Activated T-helper 1 cell treated with anti-CD3 and anti-CD28 coated beads, Interleukin-12 subunit alpha, Interleukin-12 subunit beta, Interleukin-2, Interleukin-4 antibody, amounts not matched to agents 30 ng/mL and 10 ng/mL and 1 ng/mL, durations not matched to agents 14 hours and 24 hours and 36 hours (primary cell): ENCODE measurements around the gene ARRB1. TPM values are rescaled to one million over a fixed set of nuclear protein-coding genes. Genes with fewer than 3 reads are reported as not detected.

Source experiments
- DNase-seq: peaks from one replicate; pipeline ENCODE4 v3.0.0; 2021; ENCODE audit warnings: low spot score
- H3K27ac Mint-ChIP-seq: one replicate; pipeline ENCODE4 v1.8.0; 2021; ENCODE audit warnings: mild to moderate bottlenecking, mixed read lengths
- H3K27me3 Mint-ChIP-seq: one replicate; pipeline ENCODE4 v1.8.0; 2022; ENCODE audit warnings: mild to moderate bottlenecking, moderate library complexity, mixed read lengths; ENCODE audit not compliant: insufficient read depth
- H3K36me3 Mint-ChIP-seq: one replicate; pipeline ENCODE4 v1.8.0; 2021; ENCODE audit warnings: low read depth, mixed read lengths
- H3K4me1 Mint-ChIP-seq: one replicate; pipeline ENCODE4 v1.8.0; 2021; ENCODE audit warnings: low read depth, mixed read lengths
- H3K4me3 Mint-ChIP-seq: one replicate; pipeline ENCODE4 v1.8.0; 2021; ENCODE audit warnings: mild to moderate bottlenecking, moderate library complexity, mixed read lengths
- H3K9me3 Mint-ChIP-seq: one replicate; pipeline ENCODE4 v1.8.0; 2021; ENCODE audit warnings: mixed read lengths
- intact Hi-C: fragments of 100-400 bp; cut with micrococcal nuclease; formaldehyde crosslinking; loops from one replicate; pipeline ENCODE4 v1.15.1; 2024
- total RNA-seq: library from RNA; stranded (reverse); gene quantifications from 2 replicates; pipeline ENCODE4 v1.2.3, GENCODE V29; 2022

The ARRB1 gene
- total RNA-seq, 1 donor from 2014 or later: 16.0 TPM

DNA sequence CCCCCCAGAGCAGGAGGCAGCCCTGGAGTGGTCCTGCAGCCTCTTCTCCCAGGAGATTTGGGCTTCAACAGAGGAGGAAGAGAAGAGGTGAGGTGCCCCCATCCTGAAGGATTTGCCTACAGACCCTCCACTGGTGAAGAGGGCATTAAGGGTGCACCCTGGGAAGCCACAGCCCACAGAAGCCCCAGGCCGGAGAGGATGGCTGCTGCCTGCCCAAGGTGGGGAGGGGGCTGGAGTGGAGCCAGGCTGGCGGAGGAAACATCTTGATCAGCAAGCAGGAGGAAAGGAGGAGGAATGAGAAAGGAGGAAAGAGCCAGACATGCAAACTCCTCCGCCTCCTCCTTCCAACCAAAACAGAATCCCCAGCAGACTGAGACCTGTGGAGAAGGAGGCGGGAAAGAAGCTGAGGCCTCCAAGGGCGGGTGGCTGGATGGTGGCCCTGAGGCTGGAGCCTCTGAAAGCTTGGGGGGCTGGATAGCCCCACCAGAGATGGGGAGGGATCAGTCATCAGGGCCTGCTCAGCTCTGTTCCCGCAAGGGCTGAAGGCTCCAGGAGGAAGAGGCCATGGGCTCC is 31.3 kb downstream of the ARRB1 start:
- Mint-ChIP-seq H3K9me3 (no peaks in the 10 kb centered on the region), H3K4me1 (peaks cover 22% of the 10 kb centered on the region), H3K27ac (no peak overlapping the region), H3K27me3 (no peaks in the 10 kb centered on the region), H3K4me3 (no peak overlapping the region), H3K36me3 (no peaks in the 10 kb centered on the region)
- DNase-seq: no peak
- intact Hi-C loops: no loop called here

DNA sequence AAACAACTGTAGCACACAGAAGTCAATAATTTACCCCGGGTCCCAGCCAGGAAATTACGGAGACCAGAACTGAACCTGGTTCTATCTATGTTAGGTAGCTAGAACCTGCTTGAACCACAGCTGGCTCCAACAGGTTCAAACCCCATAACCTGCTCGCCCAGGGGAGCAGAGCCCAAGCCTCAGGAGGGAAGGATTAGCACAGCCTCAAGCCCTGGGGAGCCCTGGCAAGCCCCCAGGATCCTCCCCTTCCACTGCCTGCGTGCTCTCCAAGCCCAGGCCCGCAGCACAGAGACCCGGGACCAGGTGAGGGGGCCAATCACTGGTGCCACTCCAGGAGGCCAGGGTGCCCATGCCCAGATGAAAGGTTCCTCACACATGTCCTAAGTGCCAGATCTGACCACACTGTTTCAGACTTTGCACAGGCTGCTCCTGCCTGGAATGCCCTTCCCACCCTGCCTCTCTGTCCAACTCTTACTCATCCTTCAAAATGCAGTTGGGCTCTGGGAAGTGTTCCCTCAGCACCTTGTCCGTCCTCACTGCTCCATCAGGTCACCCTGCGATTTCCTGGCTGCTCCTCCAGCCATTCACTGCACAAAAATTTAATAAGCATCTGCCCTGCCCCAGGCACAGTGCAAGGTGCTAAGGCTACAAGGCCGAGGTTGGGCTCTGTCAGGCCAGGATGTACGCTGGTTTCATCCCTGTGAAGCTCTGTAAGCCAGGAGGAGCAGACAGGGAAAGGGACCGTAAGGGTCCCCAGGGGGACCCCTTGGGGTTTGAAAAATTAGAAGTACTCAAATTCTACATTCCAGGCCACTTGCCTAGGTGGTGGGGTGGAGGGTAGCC is 32.2 kb downstream of the ARRB1 start:
- Mint-ChIP-seq H3K27me3 (no peaks in the 10 kb centered on the region), H3K4me3 (no peak overlapping the region), H3K9me3 (no peaks in the 10 kb centered on the region), H3K27ac (no peak overlapping the region), H3K36me3 (no peaks in the 10 kb centered on the region), H3K4me1 (peaks cover 18% of the 10 kb centered on the region)
- intact Hi-C loops: no loop called here
- DNase-seq: no peak

GRCh38 chr11:75317446-75318122 is 33.9 kb downstream of the ARRB1 start:
- Mint-ChIP-seq H3K4me3 (no peak overlapping the region), H3K9me3 (no peaks in the 10 kb centered on the region), H3K27me3 (no peaks in the 10 kb centered on the region), H3K36me3 (no peaks in the 10 kb centered on the region), H3K4me1 (peaks cover 3% of the 10 kb centered on the region), H3K27ac (no peak overlapping the region)
- DNase-seq: no peak
- intact Hi-C loops: no loop called here

GRCh38 chr11:75315439-75315805 is 36.0 kb downstream of the ARRB1 start:
- no peaks in the 10 kb centered on the region for H3K4me1 Mint-ChIP-seq
- H3K36me3 Mint-ChIP-seq: no peaks in the 10 kb centered on the region
- H3K4me3 Mint-ChIP-seq: no peak overlapping the region
- intact Hi-C loops: no loop called here
- H3K27me3 Mint-ChIP-seq: no peaks in the 10 kb centered on the region
- no peak overlapping the region for H3K27ac Mint-ChIP-seq
- no peaks in the 10 kb centered on the region for H3K9me3 Mint-ChIP-seq
- no peak for DNase-seq

DNA sequence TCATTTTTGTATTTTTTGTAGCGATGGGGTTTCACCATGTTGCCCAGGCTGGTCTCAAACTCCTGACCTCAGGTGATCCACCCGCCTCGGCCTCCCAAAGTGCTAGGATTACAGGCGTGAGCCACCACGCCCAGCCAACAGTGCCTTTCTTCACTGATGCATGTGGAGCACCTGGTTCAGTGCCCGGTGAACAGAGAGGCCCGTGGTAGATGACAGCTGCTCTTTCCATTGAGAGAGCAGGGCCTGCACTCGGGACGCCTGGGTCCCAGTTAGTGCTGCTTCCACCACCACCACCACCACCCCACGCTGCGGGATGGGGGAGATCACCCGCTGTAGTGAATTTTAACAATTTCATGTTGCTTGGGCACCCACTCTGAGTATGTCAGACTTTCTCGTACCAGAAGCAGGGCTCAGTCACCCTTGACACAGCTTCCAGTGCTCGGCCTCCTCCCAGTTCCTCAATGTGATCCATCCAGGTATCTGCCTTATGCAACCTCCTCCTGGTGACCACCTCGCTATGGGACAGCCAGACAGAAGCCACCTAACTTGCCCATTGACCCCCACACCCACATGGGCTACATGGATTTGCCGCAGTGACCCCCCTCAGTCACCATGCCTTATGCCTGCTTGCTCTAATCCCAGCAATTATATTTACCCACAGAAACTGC is 36.6 kb downstream of the ARRB1 start:
- no peaks in the 10 kb centered on the region for H3K36me3 Mint-ChIP-seq
- H3K4me1 Mint-ChIP-seq: no peaks in the 10 kb centered on the region
- no peak overlapping the region for H3K4me3 Mint-ChIP-seq
- H3K9me3 Mint-ChIP-seq: no peaks in the 10 kb centered on the region
- no peak for DNase-seq
- intact Hi-C loops: no loop called here
- no peak overlapping the region for H3K27ac Mint-ChIP-seq
- no peaks in the 10 kb centered on the region for H3K27me3 Mint-ChIP-seq

DNA sequence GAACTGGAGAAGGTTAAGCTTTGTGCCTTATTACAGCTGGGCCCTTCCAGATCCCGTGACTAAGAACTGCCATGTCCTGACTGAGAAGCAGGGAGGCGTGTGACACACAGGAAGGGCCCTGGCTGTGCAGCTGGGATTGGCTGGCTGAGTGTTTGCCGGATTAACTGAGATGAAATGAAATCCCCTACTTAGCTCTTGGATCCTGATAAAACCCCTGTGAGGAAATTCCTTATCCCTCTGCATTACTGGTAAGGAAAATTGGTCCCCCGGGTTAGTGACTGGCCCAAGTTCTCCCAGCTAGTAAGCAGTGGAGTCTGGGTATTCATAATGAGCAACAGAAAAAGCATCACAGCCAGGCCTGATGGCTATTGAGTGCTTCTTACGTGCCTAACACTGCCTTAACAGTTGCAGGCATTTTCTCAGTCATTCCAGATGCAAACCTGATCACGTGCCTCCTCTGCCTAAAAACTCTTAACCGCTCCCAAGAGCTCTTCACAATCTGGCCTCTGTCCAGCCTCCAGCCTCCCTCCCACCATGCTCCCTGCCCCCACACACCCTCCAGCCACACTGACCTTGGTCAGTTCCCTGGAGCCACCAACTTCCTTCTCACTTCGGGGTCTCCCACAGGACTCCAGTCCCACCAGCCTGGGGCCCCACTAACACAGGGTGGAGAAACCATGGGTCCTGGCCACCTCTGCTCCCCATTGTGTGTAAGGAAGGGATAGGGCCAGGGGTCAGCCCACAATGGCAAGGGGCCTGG is 37.8 kb downstream of the ARRB1 start:
- intact Hi-C loops: no loop called here
- H3K4me3 Mint-ChIP-seq: no peak overlapping the region
- no peaks in the 10 kb centered on the region for H3K27me3 Mint-ChIP-seq
- no peak for DNase-seq
- no peaks in the 10 kb centered on the region for H3K36me3 Mint-ChIP-seq
- no peaks in the 10 kb centered on the region for H3K4me1 Mint-ChIP-seq
- H3K9me3 Mint-ChIP-seq: no peaks in the 10 kb centered on the region
- H3K27ac Mint-ChIP-seq: no peak overlapping the region

DNA sequence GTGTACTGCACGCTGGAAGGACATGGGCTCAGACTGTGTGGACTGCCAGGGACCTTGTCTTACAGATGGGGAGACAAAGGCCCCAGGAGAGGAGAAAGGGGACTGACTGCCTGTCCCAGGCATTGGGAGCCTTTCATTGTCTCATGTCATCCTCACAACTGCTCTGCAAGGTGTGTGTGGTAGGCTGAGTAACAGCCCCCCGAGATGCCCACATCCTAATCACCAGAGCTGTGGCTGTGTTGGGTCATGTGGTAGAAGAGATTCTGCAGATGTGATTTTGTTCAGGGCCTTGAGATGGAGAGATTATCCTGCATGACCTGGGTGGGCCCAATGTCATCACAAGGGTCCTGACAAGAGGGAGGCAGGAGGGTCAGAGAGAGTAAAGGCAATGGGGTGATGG is 39.1 kb downstream of the ARRB1 start:
- H3K9me3 Mint-ChIP-seq: no peaks in the 10 kb centered on the region
- no peaks in the 10 kb centered on the region for H3K27me3 Mint-ChIP-seq
- no peak overlapping the region for H3K27ac Mint-ChIP-seq
- no peaks in the 10 kb centered on the region for H3K4me1 Mint-ChIP-seq
- no peak overlapping the region for H3K4me3 Mint-ChIP-seq
- DNase-seq: no peak
- intact Hi-C loops: no loop called here
- no peaks in the 10 kb centered on the region for H3K36me3 Mint-ChIP-seq

DNA sequence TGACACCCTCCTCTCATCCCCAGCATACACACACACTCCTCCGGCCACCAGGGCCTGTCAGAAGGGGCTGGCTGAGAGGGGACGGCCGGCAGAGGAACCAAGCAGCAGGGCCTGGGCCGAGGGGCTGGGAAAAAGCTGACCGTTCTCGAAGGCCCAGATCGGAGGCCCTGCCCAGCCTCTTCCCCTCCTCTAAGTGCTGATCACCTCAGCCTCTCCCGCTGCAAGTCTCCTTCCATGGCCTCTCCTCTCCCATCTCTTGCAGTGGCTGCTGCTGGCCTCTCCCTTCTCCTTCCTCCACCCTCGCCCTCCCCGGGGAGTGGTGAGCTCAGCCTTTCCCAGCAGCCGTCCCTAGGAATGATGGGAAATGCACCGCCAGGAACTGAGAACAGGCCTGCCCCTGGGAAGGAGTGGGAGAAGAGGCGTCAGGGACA is 39.6 kb downstream of the ARRB1 start:
- peaks cover 4% of the 10 kb centered on the region for H3K4me1 Mint-ChIP-seq
- intact Hi-C loops: no loop called here
- no peak overlapping the region for H3K4me3 Mint-ChIP-seq

GRCh38 chr11:75308986-75309385 is 42.5 kb downstream of the ARRB1 start:
- H3K9me3 Mint-ChIP-seq: no peaks in the 10 kb centered on the region
- peaks cover 5% of the 10 kb centered on the region for H3K4me1 Mint-ChIP-seq
- H3K27me3 Mint-ChIP-seq: no peaks in the 10 kb centered on the region
- no peak for DNase-seq
- no peak overlapping the region for H3K4me3 Mint-ChIP-seq
- no peak overlapping the region for H3K27ac Mint-ChIP-seq
- intact Hi-C loops: no loop called here
- no peaks in the 10 kb centered on the region for H3K36me3 Mint-ChIP-seq

More for the DNA sequence above, 39.6 kb downstream of the ARRB1 start:
- Mint-ChIP-seq H3K9me3 (no peaks in the 10 kb centered on the region), H3K36me3 (no peaks in the 10 kb centered on the region), H3K27ac (no peak overlapping the region), H3K27me3 (no peaks in the 10 kb centered on the region)
- DNase-seq: no peak

- H3K27me3 Mint-ChIP-seq: no peaks in the 10 kb centered on the region
- no peaks in the 10 kb centered on the region for H3K9me3 Mint-ChIP-seq
- no peak for DNase-seq
- peaks cover 5% of the 10 kb centered on the region for H3K4me1 Mint-ChIP-seq
- intact Hi-C loops: no loop called here
- H3K36me3 Mint-ChIP-seq: no peaks in the 10 kb centered on the region
- H3K4me3 Mint-ChIP-seq: no peak overlapping the region
- H3K27ac Mint-ChIP-seq: no peak overlapping the region
These were observed 43.3 kb downstream of the ARRB1 start for GRCh38 chr11:75308116-75308515.

- Mint-ChIP-seq H3K27ac (no peak overlapping the region), H3K4me1 (peaks cover 5% of the 10 kb centered on the region), H3K9me3 (no peaks in the 10 kb centered on the region), H3K27me3 (no peaks in the 10 kb centered on the region), H3K4me3 (no peak overlapping the region), H3K36me3 (no peaks in the 10 kb centered on the region)
- intact Hi-C loops: no loop called here
- no peak for DNase-seq
These were observed 44.4 kb downstream of the ARRB1 start for GRCh38 chr11:75307058-75307457.

GRCh38 chr11:75306529-75306928 is 44.9 kb downstream of the ARRB1 start:
- no peaks in the 10 kb centered on the region for H3K9me3 Mint-ChIP-seq
- no peak overlapping the region for H3K27ac Mint-ChIP-seq
- H3K4me3 Mint-ChIP-seq: no peak overlapping the region
- intact Hi-C loops: no loop called here
- peaks cover 5% of the 10 kb centered on the region for H3K4me1 Mint-ChIP-seq
- no peaks in the 10 kb centered on the region for H3K36me3 Mint-ChIP-seq
- no peak for DNase-seq
- H3K27me3 Mint-ChIP-seq: no peaks in the 10 kb centered on the region
